Activated T-cell treated with anti-CD3 and anti-CD28 coated beads, Interleukin-2, amount 50 U/mL, for 24 hours (primary cell): Measurements from ENCODE around the gene TUBGCP6.

Experiments
- DNase-seq: peaks from one replicate; pipeline ENCODE4 v3.0.0-alpha.2; 2020
- H3K27ac Mint-ChIP-seq: 2 replicates; pipeline ENCODE4 v1.8.0; 2020; ENCODE audit warnings: mild to moderate bottlenecking, mixed read lengths
- H3K27me3 Mint-ChIP-seq: 2 replicates; pipeline ENCODE4 v1.8.0; 2020; ENCODE audit warnings: mixed read lengths
- H3K36me3 Mint-ChIP-seq: 2 replicates; pipeline ENCODE4 v1.8.0; 2020; ENCODE audit warnings: low read depth, mixed read lengths
- H3K4me1 Mint-ChIP-seq: 2 replicates; pipeline ENCODE4 v1.8.0; 2020; ENCODE audit warnings: low read depth, mixed read lengths
- H3K4me3 Mint-ChIP-seq: 2 replicates; pipeline ENCODE4 v1.8.0; 2020; ENCODE audit warnings: mild to moderate bottlenecking, moderate library complexity, mixed read lengths
- H3K9me3 Mint-ChIP-seq: 2 replicates; pipeline ENCODE4 v1.8.0; 2020; ENCODE audit warnings: mixed read lengths

Gene TUBGCP6

DNA sequence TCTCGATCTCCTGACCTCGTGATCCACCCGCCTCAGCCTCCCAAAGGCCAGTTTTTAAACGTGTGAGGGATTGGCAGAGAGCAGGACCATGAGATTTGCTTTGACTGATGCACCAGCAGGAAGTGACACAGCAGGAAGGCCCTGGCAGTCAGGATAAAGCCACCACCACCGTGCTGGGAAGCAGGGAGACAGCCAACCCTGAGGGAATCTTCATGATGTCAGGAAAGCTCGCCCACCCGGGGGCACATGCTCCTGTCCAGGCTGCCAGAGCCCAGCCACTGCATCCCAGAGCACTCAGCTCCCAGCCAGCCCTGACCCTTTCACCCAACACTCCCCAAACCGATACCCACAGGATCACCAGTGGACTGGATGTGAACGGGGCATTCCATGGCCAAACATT is 6.1 kb downstream of the TUBGCP6 start:
- no peak for DNase-seq
- no peaks in the 10 kb centered on the region for H3K9me3 Mint-ChIP-seq
- peaks cover 67% of the 10 kb centered on the region for H3K36me3 Mint-ChIP-seq
- H3K27me3 Mint-ChIP-seq = no peaks in the 10 kb centered on the region
- H3K4me3 Mint-ChIP-seq = no peak overlapping the region
- peaks cover 37% of the 10 kb centered on the region for H3K4me1 Mint-ChIP-seq
- no peak overlapping the region for H3K27ac Mint-ChIP-seq

DNA sequence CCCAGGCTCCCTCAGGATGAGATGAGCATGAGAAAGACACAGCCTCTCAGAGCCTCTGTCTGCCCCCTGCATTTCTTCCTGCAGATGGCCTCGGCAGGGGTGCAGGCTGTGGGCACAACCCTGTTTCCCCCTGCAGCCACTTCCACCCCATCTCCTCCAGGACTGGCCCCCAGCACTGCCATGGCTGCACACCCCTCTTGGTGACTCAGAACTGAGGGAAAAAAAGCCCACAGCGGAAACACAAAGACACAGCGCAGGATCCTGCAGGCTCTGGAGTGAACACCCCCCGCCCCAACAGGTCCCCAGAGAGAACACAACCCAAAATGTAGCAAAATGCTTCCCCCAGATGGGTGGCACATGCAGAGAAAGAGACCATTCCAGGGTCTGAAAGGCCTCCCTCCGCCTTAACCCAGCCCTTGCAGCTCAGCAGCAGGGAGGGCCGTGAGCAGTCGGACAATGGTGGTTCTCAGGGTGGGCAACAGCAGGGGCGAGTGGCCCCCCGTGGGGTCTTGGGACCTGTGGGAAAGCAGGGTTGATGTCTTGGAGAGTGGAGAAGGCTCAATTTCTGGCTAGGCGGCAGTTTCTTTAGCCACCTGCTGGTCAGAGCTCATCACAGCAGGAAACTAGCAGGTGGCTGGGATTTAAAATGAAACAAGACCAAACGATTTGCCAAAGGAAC is 8.0 kb downstream of the TUBGCP6 start:
- Mint-ChIP-seq H3K4me1 (peaks cover 27% of the 10 kb centered on the region), H3K27ac (peak overlapping the region; percentile 31)
- DNase-seq = no peak

GRCh38 chr22:50233223-50233622 is 11.6 kb downstream of the TUBGCP6 start:
- peaks cover 16% of the 10 kb centered on the region for H3K4me1 Mint-ChIP-seq
- H3K4me3 Mint-ChIP-seq = no peak overlapping the region
- no peaks in the 10 kb centered on the region for H3K27me3 Mint-ChIP-seq
- DNase-seq = no peak
- H3K36me3 Mint-ChIP-seq = peaks cover 70% of the 10 kb centered on the region
- H3K9me3 Mint-ChIP-seq = no peaks in the 10 kb centered on the region
- H3K27ac Mint-ChIP-seq = no peak overlapping the region

More for the DNA sequence above, 8.0 kb downstream of the TUBGCP6 start:
- Mint-ChIP-seq H3K36me3 (peaks cover 75% of the 10 kb centered on the region), H3K9me3 (no peaks in the 10 kb centered on the region), H3K27me3 (no peaks in the 10 kb centered on the region), H3K4me3 (no peak overlapping the region)

DNA sequence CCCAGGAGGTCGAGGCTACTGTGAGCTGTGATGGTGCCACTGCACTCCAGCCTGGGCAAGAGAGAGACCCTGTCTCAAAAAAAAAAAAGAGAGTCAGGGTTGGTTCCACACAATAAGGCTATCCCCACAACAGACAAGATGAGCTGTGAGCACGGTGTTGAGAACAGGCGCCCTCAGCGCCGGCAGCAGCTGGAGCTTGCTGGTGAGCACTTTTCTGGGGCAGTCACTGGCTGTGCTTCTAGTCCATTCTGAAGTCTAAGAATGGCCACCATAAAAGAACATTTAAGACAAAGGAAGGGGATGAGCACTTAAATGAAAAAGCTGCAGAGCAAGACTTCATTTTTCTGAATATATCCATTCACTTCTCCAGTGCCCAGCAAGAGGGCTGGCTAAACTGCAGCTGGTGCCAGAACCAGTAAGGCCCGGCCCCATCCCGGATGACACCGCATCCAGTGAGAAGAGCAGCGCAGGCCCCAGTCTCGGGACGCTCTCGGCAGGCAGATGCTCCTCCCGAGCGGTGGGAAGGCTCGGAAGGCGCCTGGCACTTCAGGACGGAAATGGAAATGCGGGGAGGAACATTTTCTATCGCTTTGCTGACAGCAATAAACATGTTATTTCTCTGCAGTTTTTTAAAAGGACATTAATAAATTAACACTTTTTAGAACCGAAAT is 12.2 kb downstream of the TUBGCP6 start:
- peaks cover 64% of the 10 kb centered on the region for H3K36me3 Mint-ChIP-seq
- H3K27me3 Mint-ChIP-seq = no peaks in the 10 kb centered on the region
- H3K4me1 Mint-ChIP-seq = peaks cover 13% of the 10 kb centered on the region
- H3K27ac Mint-ChIP-seq = no peak overlapping the region
- no peaks in the 10 kb centered on the region for H3K9me3 Mint-ChIP-seq
- no peak for DNase-seq
- no peak overlapping the region for H3K4me3 Mint-ChIP-seq

GRCh38 chr22:50229370-50229769 is 15.5 kb downstream of the TUBGCP6 start:
- peaks cover 2% of the 10 kb centered on the region for H3K4me1 Mint-ChIP-seq
- H3K27me3 Mint-ChIP-seq = no peaks in the 10 kb centered on the region
- no peak overlapping the region for H3K4me3 Mint-ChIP-seq
- no peak overlapping the region for H3K27ac Mint-ChIP-seq
- H3K9me3 Mint-ChIP-seq = no peaks in the 10 kb centered on the region
- DNase-seq = no peak
- H3K36me3 Mint-ChIP-seq = peaks cover 66% of the 10 kb centered on the region

GRCh38 chr22:50228366-50228765 is 16.5 kb downstream of the TUBGCP6 start:
- Mint-ChIP-seq H3K36me3 (peaks cover 69% of the 10 kb centered on the region), H3K4me3 (no peak overlapping the region), H3K27ac (no peak overlapping the region), H3K4me1 (peaks cover 2% of the 10 kb centered on the region), H3K9me3 (no peaks in the 10 kb centered on the region), H3K27me3 (no peaks in the 10 kb centered on the region)
- DNase-seq = no peak

- Mint-ChIP-seq H3K36me3 (peaks cover 69% of the 10 kb centered on the region), H3K27ac (no peak overlapping the region)
Observed at GRCh38 chr22:50227579-50228215, 17.1 kb downstream of the TUBGCP6 start.

DNA sequence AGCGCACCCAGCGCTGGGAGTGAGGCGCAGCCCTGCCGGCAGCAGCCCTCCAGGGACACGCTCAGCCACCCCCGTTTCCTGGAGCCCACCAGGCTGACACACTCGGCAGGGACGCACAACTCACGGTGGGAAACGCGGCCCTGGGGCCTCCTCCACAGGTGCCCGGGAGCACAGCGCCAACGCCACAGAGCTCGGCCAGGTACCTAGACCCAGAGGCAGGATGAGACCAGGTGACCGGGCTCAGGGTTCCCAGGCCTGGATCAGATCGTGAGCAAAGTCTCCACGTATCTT is 18.0 kb downstream of the TUBGCP6 start:
- H3K27ac Mint-ChIP-seq = no peak overlapping the region
- H3K27me3 Mint-ChIP-seq = no peaks in the 10 kb centered on the region
- H3K4me3 Mint-ChIP-seq = no peak overlapping the region
- DNase-seq = no peak
- H3K36me3 Mint-ChIP-seq = peaks cover 70% of the 10 kb centered on the region
- peaks cover 2% of the 10 kb centered on the region for H3K4me1 Mint-ChIP-seq
- H3K9me3 Mint-ChIP-seq = no peaks in the 10 kb centered on the region

More at GRCh38 chr22:50227579-50228215, 17.1 kb downstream of the TUBGCP6 start:
- H3K27me3 Mint-ChIP-seq = no peaks in the 10 kb centered on the region
- peaks cover 2% of the 10 kb centered on the region for H3K4me1 Mint-ChIP-seq
- no peaks in the 10 kb centered on the region for H3K9me3 Mint-ChIP-seq
- H3K4me3 Mint-ChIP-seq = no peak overlapping the region
- no peak for DNase-seq

- Mint-ChIP-seq H3K4me1 (peaks cover 2% of the 10 kb centered on the region), H3K27me3 (no peaks in the 10 kb centered on the region), H3K27ac (no peak overlapping the region), H3K4me3 (no peak overlapping the region), H3K36me3 (peaks cover 72% of the 10 kb centered on the region), H3K9me3 (no peaks in the 10 kb centered on the region)
- DNase-seq = no peak
Observed at GRCh38 chr22:50226063-50226874, 18.6 kb downstream of the TUBGCP6 start.

DNA sequence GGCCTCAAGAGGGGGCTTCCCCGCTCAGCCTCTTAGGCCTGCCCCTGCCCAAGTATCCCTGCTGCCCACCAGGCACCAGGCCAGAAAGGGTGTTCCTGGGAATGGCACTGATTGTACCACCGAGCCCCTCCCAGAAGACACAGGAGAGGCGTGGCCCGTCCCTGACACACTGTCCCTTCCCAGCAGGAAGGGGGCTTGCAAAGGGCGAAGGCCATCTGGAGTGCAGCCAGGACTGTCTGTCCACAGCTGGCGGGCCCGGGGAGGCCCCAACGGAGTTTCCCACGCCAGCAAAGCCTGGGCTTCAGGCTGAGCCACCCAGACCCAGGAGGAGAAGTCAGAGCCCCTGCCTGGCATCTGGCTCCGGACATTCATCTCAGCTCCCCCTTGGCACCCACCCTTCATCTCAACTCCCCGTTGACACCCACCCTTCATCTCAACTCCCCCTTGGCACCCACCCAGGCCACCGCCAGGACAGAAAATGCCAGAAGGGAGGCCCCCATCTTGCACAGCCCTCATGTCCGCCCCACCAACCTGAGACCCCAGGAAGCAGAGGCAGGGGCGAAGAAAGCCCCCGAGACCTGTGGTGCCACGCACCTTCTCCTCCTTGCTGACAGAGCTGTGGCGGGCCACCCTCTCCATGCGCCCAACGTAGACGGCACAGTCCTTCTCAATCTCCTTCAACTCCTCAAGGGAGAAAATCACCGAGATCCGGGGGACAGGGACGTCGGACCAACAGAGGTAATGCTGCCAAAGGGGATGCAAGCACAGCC is 19.4 kb downstream of the TUBGCP6 start:
- Mint-ChIP-seq H3K4me1 (peaks cover 2% of the 10 kb centered on the region), H3K9me3 (no peaks in the 10 kb centered on the region), H3K27ac (no peak overlapping the region), H3K27me3 (no peaks in the 10 kb centered on the region), H3K4me3 (no peak overlapping the region), H3K36me3 (peaks cover 80% of the 10 kb centered on the region)
- DNase-seq = no peak

- H3K4me3 Mint-ChIP-seq = no peak overlapping the region
- no peaks in the 10 kb centered on the region for H3K27me3 Mint-ChIP-seq
- DNase-seq = no peak
- H3K9me3 Mint-ChIP-seq = no peaks in the 10 kb centered on the region
- no peaks in the 10 kb centered on the region for H3K4me1 Mint-ChIP-seq
- H3K36me3 Mint-ChIP-seq = peaks cover 81% of the 10 kb centered on the region
- H3K27ac Mint-ChIP-seq = peak overlapping the region; percentile 14
Observed at GRCh38 chr22:50224071-50224470, 20.8 kb downstream of the TUBGCP6 start.

DNA sequence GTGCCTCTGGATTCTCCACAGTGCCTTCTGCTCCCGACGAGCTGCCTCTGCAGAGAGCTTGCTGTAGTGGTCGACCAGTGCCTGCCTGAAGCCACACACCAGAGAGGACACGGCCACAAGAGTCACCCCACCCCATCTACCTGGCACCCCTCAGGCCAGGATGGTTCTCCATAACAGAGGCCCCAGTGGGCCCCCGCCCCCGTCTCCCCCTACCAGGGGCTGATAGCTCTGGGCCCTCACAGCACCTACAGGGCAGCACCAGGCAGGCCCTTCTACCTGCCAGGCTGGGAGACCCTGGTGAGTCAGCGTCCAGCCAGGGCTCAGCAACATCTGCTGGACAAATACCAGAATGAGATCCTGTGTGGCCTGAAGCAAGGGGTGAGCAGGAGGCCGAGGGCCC is 22.3 kb downstream of the TUBGCP6 start:
- H3K4me1 Mint-ChIP-seq = no peaks in the 10 kb centered on the region
- no peak overlapping the region for H3K27ac Mint-ChIP-seq
- H3K27me3 Mint-ChIP-seq = no peaks in the 10 kb centered on the region
- no peak for DNase-seq
- H3K36me3 Mint-ChIP-seq = peaks cover 89% of the 10 kb centered on the region
- no peak overlapping the region for H3K4me3 Mint-ChIP-seq
- no peaks in the 10 kb centered on the region for H3K9me3 Mint-ChIP-seq

GRCh38 chr22:50221410-50222300 is 23.2 kb downstream of the TUBGCP6 start:
- Mint-ChIP-seq H3K4me1 (no peaks in the 10 kb centered on the region), H3K27ac (no peak overlapping the region), H3K4me3 (no peak overlapping the region), H3K36me3 (peaks cover 91% of the 10 kb centered on the region), H3K9me3 (no peaks in the 10 kb centered on the region), H3K27me3 (no peaks in the 10 kb centered on the region)
- no peak for DNase-seq
